Measurements from ENCODE around the gene PRRT2.
A peak's percentile ranks its signal among the peaks of the same experiment; 100 is the strongest.

PRRT2 gene

DNA sequence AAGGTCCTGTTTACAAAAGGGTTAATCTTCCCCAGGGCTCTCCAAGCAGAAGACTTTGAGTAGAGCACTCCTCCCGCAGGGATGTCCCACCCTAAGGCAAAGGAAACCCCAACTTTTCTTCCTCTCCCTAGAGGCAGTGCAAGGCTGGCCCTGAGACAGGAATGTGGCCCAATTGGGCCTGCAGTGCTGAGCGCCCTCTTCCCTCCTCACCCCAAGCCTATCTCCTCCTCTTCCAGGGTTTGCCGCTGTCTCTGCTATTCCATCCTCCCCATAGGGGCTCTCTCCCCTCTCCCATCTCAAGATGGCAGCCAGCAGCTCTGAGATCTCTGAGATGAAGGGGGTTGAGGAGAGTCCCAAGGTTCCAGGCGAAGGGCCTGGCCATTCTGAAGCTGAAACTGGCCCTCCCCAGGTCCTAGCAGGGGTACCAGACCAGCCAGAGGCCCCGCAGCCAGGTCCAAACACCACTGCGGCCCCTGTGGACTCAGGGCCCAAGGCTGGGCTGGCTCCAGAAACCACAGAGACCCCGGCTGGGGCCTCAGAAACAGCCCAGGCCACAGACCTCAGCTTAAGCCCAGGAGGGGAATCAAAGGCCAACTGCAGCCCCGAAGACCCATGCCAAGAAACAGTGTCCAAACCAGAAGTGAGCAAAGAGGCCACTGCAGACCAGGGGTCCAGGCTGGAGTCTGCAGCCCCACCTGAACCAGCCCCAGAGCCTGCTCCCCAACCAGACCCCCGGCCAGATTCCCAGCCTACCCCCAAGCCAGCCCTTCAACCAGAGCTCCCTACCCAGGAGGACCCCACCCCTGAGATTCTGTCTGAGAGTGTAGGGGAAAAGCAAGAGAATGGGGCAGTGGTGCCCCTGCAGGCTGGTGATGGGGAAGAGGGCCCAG lies 1.0 kb downstream of the PRRT2 start:
- POLR2A ChIA-PET, result interaction anchor here (0.5 kb wide), 1 partner anchor 87 kb away, joined by 4 read pairs; the partner anchor contains the start of gene ASPHD1
- CTCF ChIA-PET, result interaction anchor here (1.0 to 2.5 kb wide), 2 partner anchors 193 to 219 kb away, joined by 3 to 11 read pairs; no protein-coding TSS in a partner anchor
- H3K4me3 ChIP-seq (ENCODE audit: low read depth, low read length), result peak overlapping the region; percentile 72
- no peak for DNase-seq (ENCODE audit: low read depth, low spot score)
- TF ChIP-seq, protein P1, sequence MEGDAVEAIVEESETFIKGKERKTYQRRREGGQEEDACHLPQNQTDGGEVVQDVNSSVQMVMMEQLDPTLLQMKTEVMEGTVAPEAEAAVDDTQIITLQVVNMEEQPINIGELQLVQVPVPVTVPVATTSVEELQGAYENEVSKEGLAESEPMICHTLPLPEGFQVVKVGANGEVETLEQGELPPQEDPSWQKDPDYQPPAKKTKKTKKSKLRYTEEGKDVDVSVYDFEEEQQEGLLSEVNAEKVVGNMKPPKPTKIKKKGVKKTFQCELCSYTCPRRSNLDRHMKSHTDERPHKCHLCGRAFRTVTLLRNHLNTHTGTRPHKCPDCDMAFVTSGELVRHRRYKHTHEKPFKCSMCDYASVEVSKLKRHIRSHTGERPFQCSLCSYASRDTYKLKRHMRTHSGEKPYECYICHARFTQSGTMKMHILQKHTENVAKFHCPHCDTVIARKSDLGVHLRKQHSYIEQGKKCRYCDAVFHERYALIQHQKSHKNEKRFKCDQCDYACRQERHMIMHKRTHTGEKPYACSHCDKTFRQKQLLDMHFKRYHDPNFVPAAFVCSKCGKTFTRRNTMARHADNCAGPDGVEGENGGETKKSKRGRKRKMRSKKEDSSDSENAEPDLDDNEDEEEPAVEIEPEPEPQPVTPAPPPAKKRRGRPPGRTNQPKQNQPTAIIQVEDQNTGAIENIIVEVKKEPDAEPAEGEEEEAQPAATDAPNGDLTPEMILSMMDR (IDR thresholded peaks at IDR 0.05; ENCODE audit: insufficient read depth, low read length, missing control alignments), result no peak

DNA sequence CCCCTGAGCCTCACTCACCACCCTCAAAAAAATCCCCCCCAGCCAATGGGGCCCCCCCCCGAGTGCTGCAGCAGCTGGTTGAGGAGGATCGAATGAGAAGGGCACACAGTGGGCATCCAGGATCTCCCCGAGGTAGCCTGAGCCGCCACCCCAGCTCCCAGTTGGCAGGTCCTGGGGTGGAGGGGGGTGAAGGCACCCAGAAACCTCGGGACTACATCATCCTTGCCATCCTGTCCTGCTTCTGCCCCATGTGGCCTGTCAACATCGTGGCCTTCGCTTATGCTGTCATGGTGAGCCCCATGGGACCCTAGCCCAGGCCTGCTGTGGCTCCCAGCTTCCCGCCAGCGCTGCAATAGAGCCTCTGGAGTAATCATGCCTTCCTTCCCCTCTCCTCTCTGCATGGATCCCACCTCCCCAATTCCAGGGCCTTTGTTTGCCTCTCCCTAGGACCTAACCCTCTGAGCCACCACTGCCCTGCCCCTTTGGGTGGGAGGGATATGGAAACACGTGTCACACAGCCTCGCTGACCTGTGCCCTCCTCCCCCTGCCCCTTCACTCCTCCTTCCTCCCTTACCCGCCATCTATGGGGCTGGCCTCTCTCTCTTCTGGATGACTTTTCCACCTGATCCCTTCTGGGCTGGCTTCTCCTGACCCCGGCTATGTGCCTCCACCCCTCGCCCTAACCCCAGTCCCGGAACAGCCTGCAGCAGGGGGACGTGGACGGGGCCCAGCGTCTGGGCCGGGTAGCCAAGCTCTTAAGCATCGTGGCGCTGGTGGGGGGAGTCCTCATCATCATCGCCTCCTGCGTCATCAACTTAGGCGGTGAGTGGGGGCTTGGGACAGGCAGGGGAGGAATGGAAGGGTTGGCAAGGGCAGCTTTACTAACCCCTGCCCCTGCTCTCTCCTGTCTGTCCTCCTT lies 1.9 kb downstream of the PRRT2 start:
- CTCF ChIA-PET, result interaction anchor here (1.0 kb wide), 1 partner anchor 192 kb away, joined by 3 read pairs; no protein-coding TSS in a partner anchor
- DNase-seq (ENCODE audit: low read depth, low spot score), result no peak
- no peak overlapping the region; the same call in none of the 2 replicates for H3K4me3 ChIP-seq (ENCODE audit: low read depth, low read length)
- POLR2A ChIA-PET, result no interaction called here
- TF ChIP-seq, protein P1 (IDR thresholded peaks at IDR 0.05; ENCODE audit: insufficient read depth, low read length, missing control alignments), result no peak

DNA sequence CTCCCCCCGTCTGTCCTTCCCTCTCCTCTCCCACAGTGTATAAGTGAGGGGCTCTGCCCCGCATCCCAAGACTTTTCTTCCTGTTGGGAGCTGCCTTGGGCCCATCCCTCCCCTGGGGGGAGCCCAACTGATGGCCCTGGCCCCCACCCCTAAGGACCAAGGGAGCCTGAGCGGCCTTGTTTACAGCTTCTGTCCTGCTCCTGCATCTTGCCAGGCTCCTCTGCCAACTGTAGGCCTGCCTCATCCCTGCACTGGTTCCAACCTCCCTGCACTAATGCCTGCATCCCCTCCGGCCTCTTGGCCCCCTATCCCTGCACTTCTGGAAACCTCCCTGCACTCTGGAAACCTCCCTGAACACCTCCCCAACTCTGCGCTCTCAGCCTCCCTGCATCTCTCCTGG lies 2.6 kb downstream of the PRRT2 start:
- H3K4me3 ChIP-seq (ENCODE audit: low read depth, low read length), result peak overlapping the region; percentile 85
- no peak for DNase-seq (ENCODE audit: low read depth, low spot score)
- POLR2A ChIA-PET, result no interaction called here
- CTCF ChIA-PET, result no interaction called here
- TF ChIP-seq, protein P1 (IDR thresholded peaks at IDR 0.05; ENCODE audit: insufficient read depth, low read length, missing control alignments), result no peak

DNA sequence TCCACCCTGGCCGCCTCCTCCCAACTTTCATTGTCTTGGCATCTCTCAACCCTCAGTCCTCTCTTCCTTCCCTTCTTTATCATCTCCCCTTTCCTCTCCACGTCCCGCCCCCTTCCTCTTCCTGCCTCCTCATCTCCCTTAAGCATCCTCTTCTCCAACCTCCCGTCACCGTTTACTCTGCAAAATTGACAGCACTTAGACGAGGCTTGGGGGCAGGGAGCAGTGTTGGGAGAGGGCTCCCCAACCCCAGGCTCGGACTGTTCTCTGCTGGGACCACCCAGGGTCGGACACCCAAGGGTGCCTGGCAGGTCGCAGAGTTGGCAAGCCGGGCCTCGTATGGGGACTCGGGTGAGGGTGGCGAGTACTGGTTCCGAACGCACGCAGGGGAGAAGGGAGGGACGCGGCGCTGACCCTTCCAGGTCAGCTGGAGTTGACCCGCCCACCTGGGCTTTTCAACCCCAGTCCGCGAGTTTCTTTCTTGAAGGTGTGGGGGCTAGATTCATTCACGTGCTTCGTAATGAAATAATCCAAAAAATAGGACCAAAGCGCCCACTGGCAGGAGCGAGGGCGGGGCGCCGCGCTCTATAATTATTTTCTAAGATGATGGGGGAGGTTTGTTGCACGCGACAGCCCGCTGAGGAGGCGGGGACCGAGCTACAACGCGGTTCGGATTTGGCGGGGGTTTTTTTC lies 3.2 kb downstream of the PRRT2 start:
- ChIA-PET POLR2A (interaction anchor here (0.6 to 2.1 kb wide), 8 partner anchors 8 to 204 kb away, joined by 3 to 25 read pairs (median 4); partner anchors contain the start of genes CDIPT and MAZ), CTCF (interaction anchor here (0.6 to 3.4 kb wide), 9 partner anchors 8 to 157 kb away, joined by 3 to 32 read pairs (median 4); partner anchors contain the start of genes KIF22 and MAZ)
- TF ChIP-seq, protein P1 (IDR thresholded peaks at IDR 0.05; ENCODE audit: insufficient read depth, low read length, missing control alignments), result no peak
- H3K4me3 ChIP-seq (ENCODE audit: low read depth, low read length), result peak overlapping the region; percentile 85
- no peak for DNase-seq (ENCODE audit: low read depth, low spot score)

DNA sequence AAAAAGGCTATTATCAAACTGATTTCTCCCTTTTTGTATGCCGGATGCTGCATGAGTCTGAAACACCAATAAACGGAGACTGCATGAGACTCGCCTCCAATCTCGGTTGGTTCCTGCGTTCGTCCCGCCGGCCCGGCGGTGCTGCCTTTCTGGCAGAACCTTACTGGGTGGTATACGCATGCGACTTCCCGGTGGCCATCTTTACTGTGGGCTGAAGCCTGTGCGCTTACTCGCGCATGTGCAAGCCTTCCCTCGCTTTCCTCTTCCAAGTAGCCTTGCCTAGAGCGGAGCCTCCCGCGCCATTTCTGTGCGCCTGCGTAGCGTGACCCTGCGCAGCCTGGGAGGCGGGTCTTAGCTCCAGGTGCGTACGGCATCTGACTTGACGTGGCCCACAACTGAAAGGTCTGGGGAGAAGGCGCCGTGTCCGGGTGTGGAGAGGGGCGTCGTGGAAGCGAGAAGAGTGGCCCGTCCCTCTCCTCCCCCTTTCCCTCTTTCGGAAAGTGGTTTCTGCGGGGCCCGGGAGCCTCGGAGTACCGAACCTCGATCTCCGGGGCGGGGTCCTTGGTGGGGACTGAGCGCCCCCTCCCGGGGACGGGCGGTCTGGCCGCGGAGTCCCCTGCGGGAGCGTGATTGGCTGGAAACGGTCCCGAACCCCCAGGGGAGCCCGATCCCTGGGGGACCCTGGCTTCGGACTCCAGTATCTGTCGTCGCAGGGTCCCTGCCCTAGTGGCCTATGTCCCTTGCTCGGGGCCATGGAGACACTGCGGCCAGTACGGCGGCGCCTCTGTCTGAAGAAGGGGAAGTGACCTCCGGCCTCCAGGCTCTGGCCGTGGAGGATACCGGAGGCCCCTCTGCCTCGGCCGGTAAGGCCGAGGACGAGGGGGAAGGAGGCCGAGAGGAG lies 4.0 kb downstream of the PRRT2 start, which contains the start of gene PAGR1:
TSS of gene PAGR1 (plus strand) at position 360 of the 901 bp plus-strand sequence. CDS start at position 734, 374 bp downstream.
- CTCF ChIA-PET, result interaction anchor here (0.6 to 3.4 kb wide), 12 partner anchors 8 to 156 kb away, joined by 3 to 32 read pairs (median 4); partner anchors contain the start of genes KIF22 and MAZ
- TF ChIP-seq, protein P1 (IDR thresholded peaks at IDR 0.05; ENCODE audit: insufficient read depth, low read length, missing control alignments), result peak; percentile 91
- DNase-seq (ENCODE audit: low read depth, low spot score), result peak; percentile 98
- peak within 1 kb of the TSS; percentile 85 for H3K4me3 ChIP-seq (ENCODE audit: low read depth, low read length)
- POLR2A ChIA-PET, result interaction anchor here (0.6 to 2.1 kb wide), 11 partner anchors 8 to 676 kb away, joined by 3 to 25 read pairs (median 4); partner anchors contain the start of genes ASPHD1, CDIPT and MAZ
